H1 (cell line): ENCODE results near the gene PMEPA1. TPM values are rescaled to one million over a fixed set of nuclear protein-coding genes. Genes with fewer than 3 reads are reported as not detected.

ENCODE experiments used
- CTCF ChIA-PET: fragments of 300-600 bp; sonication (Branson Sonifier 250); formaldehyde crosslinking; loops from one replicate; lab custom pipeline; 2021; ENCODE audit not compliant: partially characterized antibody; lab: Charles Lee
- POLR2A ChIA-PET: fragments of 300-600 bp; sonication (Branson Sonifier 250); formaldehyde crosslinking; loops from one replicate; lab custom pipeline; 2021; ENCODE audit warnings: inconsistent platforms; ENCODE audit not compliant: partially characterized antibody; lab: Charles Lee
- DNase-seq, 2 experiments: peaks; one replicate each; pipeline versions ENCODE4 v3.0.0 to v3.0.0-alpha.2; 2010 to 2022; ENCODE audit warnings: low spot score in 2 of 2, low read depth in 1 of 2, mixed read lengths in 1 of 2
- FAIRE-seq: peaks from 2 replicates; lab custom pipeline; 2011; peaks lifted over from hg19 to GRCh38; lab: Jason Lieb, UNC
- H2AFZ ChIP-seq: 2 replicates; pipeline ENCODE4 v1.8.1; 2012; ENCODE audit warnings: low read length, inconsistent platforms
- H2AK5ac ChIP-seq: 2 replicates; pipeline ENCODE4 v1.6.1; 2013; ENCODE audit warnings: low read depth, low read length
- H2BK120ac ChIP-seq: replicated peaks from 2 replicates; pipeline ENCODE3; 2013; ENCODE audit warnings: low read depth, low read length, inconsistent platforms
- H2BK12ac ChIP-seq: 2 replicates; pipeline ENCODE4 v1.6.1; 2013; ENCODE audit warnings: low read depth, low read length
- H2BK15ac ChIP-seq: 2 replicates; pipeline ENCODE4 v1.6.1; 2013; ENCODE audit warnings: low read length
- H2BK20ac ChIP-seq: 2 replicates; pipeline ENCODE4 v1.6.1; 2013; ENCODE audit warnings: low read length
- H2BK5ac ChIP-seq: 2 replicates; pipeline ENCODE4 v1.6.1; 2013; ENCODE audit warnings: low read depth, low read length
- H3K14ac ChIP-seq: 2 replicates; pipeline ENCODE4 v1.6.1; 2013; ENCODE audit warnings: inconsistent platforms; ENCODE audit not compliant: insufficient read length
- H3K18ac ChIP-seq: 2 replicates; pipeline ENCODE4 v1.6.1; 2013; ENCODE audit warnings: low read length; ENCODE audit errors: extremely low read depth
- H3K23ac ChIP-seq: 2 replicates; pipeline ENCODE4 v1.6.1; 2013; ENCODE audit warnings: inconsistent platforms; ENCODE audit not compliant: insufficient read length
- H3K23me2 ChIP-seq: 2 replicates; pipeline ENCODE4 v1.6.1; 2013; ENCODE audit warnings: low read depth, low read length
- H3K27ac ChIP-seq: 2 replicates; pipeline ENCODE4 v1.6.1; 2011; ENCODE audit warnings: low read depth, low read length, inconsistent platforms
- H3K27me3 ChIP-seq, 4 experiments: replicated peaks in 1 of 4; 1 replicate in 1 of 4; 2 replicates in 3 of 4; pipeline versions ENCODE4 v1.6.1 to v1.8.1; 2011 to 2013; ENCODE audit warnings: low read length in 3 of 4, mild to moderate bottlenecking in 3 of 4, inconsistent platforms in 2 of 4, mixed read lengths in 2 of 4, moderate library complexity in 1 of 4; ENCODE audit not compliant: control insufficient read depth in 3 of 4, insufficient read depth in 3 of 4; ENCODE audit errors: extremely low read depth in 1 of 4
- H3K36me3 ChIP-seq, 4 experiments: 2 replicates each; pipeline versions ENCODE4 v1.6.1 to v1.8.1; 2011 to 2013; ENCODE audit warnings: mild to moderate bottlenecking in 4 of 4, low read length in 3 of 4, moderate library complexity in 2 of 4, control low read depth in 1 of 4, inconsistent platforms in 1 of 4; ENCODE audit not compliant: insufficient read depth in 4 of 4, control insufficient read depth in 2 of 4
- H3K4ac ChIP-seq: replicated peaks from 2 replicates; pipeline ENCODE3; 2013; ENCODE audit warnings: low read length, low read depth, mixed read lengths, inconsistent platforms; ENCODE audit not compliant: insufficient read length
- H3K4me1 ChIP-seq, 4 experiments: replicated peaks in 1 of 4; 1 replicate in 1 of 4; 2 replicates in 3 of 4; pipeline versions ENCODE4 v1.6.1 to v1.8.1; 2011 to 2013; ENCODE audit warnings: low read length in 3 of 4, inconsistent platforms in 2 of 4, mixed read lengths in 1 of 4; ENCODE audit not compliant: insufficient read depth in 4 of 4, control insufficient read depth in 3 of 4
- H3K4me2 ChIP-seq, 2 experiments: 2 replicates each; pipeline versions ENCODE4 v1.6.1 to v1.8.1; 2011 to 2013; ENCODE audit warnings: low read depth in 2 of 2, low read length in 2 of 2, control low read depth in 1 of 2, inconsistent platforms in 1 of 2, mild to moderate bottlenecking in 1 of 2; ENCODE audit not compliant: insufficient read depth in 1 of 2
- H3K4me3 ChIP-seq, 4 experiments: fragments of 200-600, 300-600 bp in 1 of 4; sonication (generic), shearing (Covaris generic), sonication (Bioruptor Twin) in 1 of 4; 2 replicates each; pipeline versions ENCODE4 v1.5.1 to v1.8.1; 2011 to 2016; ENCODE audit warnings: low read length in 4 of 4, low read depth in 3 of 4, control low read depth in 2 of 4, inconsistent platforms in 2 of 4, mild to moderate bottlenecking in 2 of 4, mixed read lengths in 1 of 4, moderate library complexity in 1 of 4; ENCODE audit not compliant: insufficient read depth in 2 of 4; ENCODE audit errors: extremely low read depth in 1 of 4
- H3K56ac ChIP-seq: replicated peaks from 2 replicates; pipeline ENCODE3; 2013; ENCODE audit warnings: low read depth, mild to moderate bottlenecking, mixed read lengths, low read length, inconsistent platforms; ENCODE audit not compliant: insufficient read length
- H3K79me1 ChIP-seq: 2 replicates; pipeline ENCODE4 v1.6.1; 2013; ENCODE audit warnings: low read depth, low read length, control low read depth
- H3K79me2 ChIP-seq, 2 experiments: 2 replicates each; pipeline versions ENCODE4 v1.6.1 to v1.8.1; 2012 to 2013; ENCODE audit warnings: low read length in 2 of 2, mild to moderate bottlenecking in 2 of 2, inconsistent platforms in 1 of 2; ENCODE audit not compliant: insufficient read depth in 2 of 2, control insufficient read depth in 1 of 2
- H3K9ac ChIP-seq, 4 experiments: replicated peaks in 1 of 4; 1 replicate in 1 of 4; 2 replicates in 3 of 4; pipeline versions ENCODE4 v1.6.1 to v1.8.1; 2011 to 2013; ENCODE audit warnings: low read depth in 3 of 4, low read length in 3 of 4, control low read depth in 2 of 4, mild to moderate bottlenecking in 2 of 4, moderate library complexity in 2 of 4, inconsistent platforms in 1 of 4; ENCODE audit errors: extremely low read depth in 1 of 4
- H3K9me3 ChIP-seq, 2 experiments: 2 replicates each; pipeline versions ENCODE4 v1.6.1 to v1.8.1; 2012 to 2013; ENCODE audit warnings: mild to moderate bottlenecking in 2 of 2, moderate library complexity in 2 of 2, control low read depth in 1 of 2, inconsistent platforms in 1 of 2, low read depth in 1 of 2, low read length in 1 of 2, mixed read lengths in 1 of 2; ENCODE audit not compliant: insufficient read depth in 2 of 2
- H4K20me1 ChIP-seq, 2 experiments: replicated peaks in 1 of 2; 2 replicates each; pipeline versions ENCODE3 to v1.8.1; 2011 to 2013; ENCODE audit warnings: inconsistent platforms in 2 of 2, low read length in 2 of 2, mild to moderate bottlenecking in 1 of 2; ENCODE audit not compliant: insufficient read depth in 2 of 2, control insufficient read depth in 1 of 2
- H4K5ac ChIP-seq: 2 replicates; pipeline ENCODE4 v1.6.1; 2013; ENCODE audit warnings: low read length, low read depth, mixed read lengths, inconsistent platforms; ENCODE audit not compliant: insufficient read length
- H4K8ac ChIP-seq: 2 replicates; pipeline ENCODE4 v1.8.0; 2013; ENCODE audit warnings: mild to moderate bottlenecking, moderate library complexity, low read length, inconsistent platforms; ENCODE audit not compliant: insufficient read depth; ENCODE audit errors: extremely low read depth
- H4K91ac ChIP-seq: replicated peaks from 2 replicates; pipeline ENCODE3; 2013; ENCODE audit warnings: low read length, mixed read lengths, inconsistent platforms; ENCODE audit not compliant: insufficient read length
- BRCA1 ChIP-seq: IDR thresholded peaks from 2 replicates; pipeline ENCODE4 v1.6.1; 2012; ENCODE audit warnings: low read depth, low read length, improper control_type of control experiment
- CBX5 ChIP-seq: fragments of 300-800, 300-1000 bp; sonication (generic); IDR thresholded peaks from 2 replicates; pipeline ENCODE4 v1.7.1; 2016; ENCODE audit warnings: antibody characterized with exemption, low read length, low read depth
- CBX8 ChIP-seq: fragments of 300-800, 300-1000 bp; sonication (generic); IDR thresholded peaks from 2 replicates; pipeline ENCODE4 v1.7.1; 2016; ENCODE audit warnings: low read depth, low read length, borderline replicate concordance
- CREB1 ChIP-seq: IDR thresholded peaks from 2 replicates; pipeline ENCODE4 v1.6.1; 2012; ENCODE audit warnings: inconsistent platforms
- EZH2 ChIP-seq: fragments of 200-600 bp; sonication (generic); IDR thresholded peaks from 2 replicates; pipeline ENCODE4 v1.7.1; 2012; ENCODE audit warnings: low read depth, mild to moderate bottlenecking, moderate library complexity, low read length, inconsistent platforms; ENCODE audit not compliant: severe bottlenecking
- GABPA ChIP-seq: IDR thresholded peaks from 2 replicates; pipeline ENCODE4 v1.6.1; 2011; ENCODE audit warnings: mild to moderate bottlenecking, low read length, moderate library complexity, borderline replicate concordance; ENCODE audit not compliant: insufficient read depth
- HDAC6 ChIP-seq: IDR thresholded peaks from one replicate; pipeline ENCODE4 v1.7.1; 2012; ENCODE audit warnings: low read depth, mild to moderate bottlenecking, inconsistent platforms, low read length, moderate library complexity
- JUND ChIP-seq: IDR thresholded peaks from 2 replicates; pipeline ENCODE4 v1.6.1; 2011; ENCODE audit warnings: mild to moderate bottlenecking, improper control_type of control experiment, low read length
- RXRA ChIP-seq: IDR thresholded peaks from 2 replicates; pipeline ENCODE4 v1.6.1; 2011; ENCODE audit warnings: low read depth, mild to moderate bottlenecking, low read length, moderate library complexity; ENCODE audit not compliant: insufficient read depth
- SRF ChIP-seq: IDR thresholded peaks from 2 replicates; pipeline ENCODE4 v1.6.1; 2011; ENCODE audit warnings: mild to moderate bottlenecking, low read depth, low read length, moderate library complexity
- SUZ12 ChIP-seq: fragments of 200-600 bp; sonication (generic); IDR thresholded peaks from 2 replicates; pipeline ENCODE4 v1.6.1; 2012; ENCODE audit warnings: mild to moderate bottlenecking, inconsistent platforms, low read length, moderate library complexity, mixed read lengths
- TAF1 ChIP-seq: IDR thresholded peaks from 2 replicates; pipeline ENCODE4 v1.6.1; 2011; ENCODE audit warnings: mild to moderate bottlenecking, low read depth, low read length
- YY1 ChIP-seq: IDR thresholded peaks from 2 replicates; pipeline ENCODE4 v1.6.1; 2011; ENCODE audit warnings: low read depth, mild to moderate bottlenecking, low read length
- WGBS, 2 experiments: shearing (Covaris generic) in 1 of 2; methylation state at CpG; one replicate each; pipeline versions ENCODE4 v1.1.6 to v1.1.7; 2013 to 2015; ENCODE audit warnings: low lambda C conversion rate in 2 of 2, mixed read lengths in 2 of 2, inconsistent platforms in 1 of 2, low coverage in 1 of 2, missing lambda C conversion rate in 1 of 2; ENCODE audit not compliant: insufficient replicate concordance in 2 of 2, insufficient coverage in 1 of 2, insufficient read length in 1 of 2; ENCODE audit errors: extremely low coverage in 1 of 2, missing lambda C conversion rate in 1 of 2; 5-methylcytosine and 5-hydroxymethylcytosine counted together
- polyA plus RNA-seq, 7 experiments: library from polyadenylated mRNA; depleted of rRNA in 3 of 7; stranded (reverse) in 5 of 7; unstranded in 2 of 7; fragments of >200 nt in 5 of 7; fragments of 200-250 nt in 2 of 7; gene quantifications; 1 replicate in 5 of 7; 2 replicates in 1 of 7; 4 replicates in 1 of 7; pipeline versions ENCODE4 v1.2.1 to v1.2.3, GENCODE V29; 2011 to 2013; ENCODE audit warnings: missing spikeins in 2 of 7, mixed read lengths in 2 of 7
- total RNA-seq: library from RNA; stranded (reverse); fragmentation: NEBNext Ultra II Directional; extraction: Animal tissue kit (Norgen Biotek cat#: 25700); gene quantifications from 2 replicates; pipeline ENCODE4 v1.2.1, GENCODE V29; 2021

The PMEPA1 gene
- total and polyA plus RNA-seq, 2 of the 8 experiments (the other 6 are each of a cell fraction or from before 2014, with no cell fraction given): 12.7 to 20.5 TPM

GRCh38 chr20:57609086-57609841 is 100.6 kb downstream of the PMEPA1 start:
- Histone ChIP-seq H4K5ac (no peak overlapping the region), H3K14ac (no peak overlapping the region), H3K27ac (no peak overlapping the region), H4K91ac (no peak overlapping the region), H3K9ac (no peak overlapping the region), H3K27me3 (no peaks in the 10 kb centered on the region), H3K79me1 (no peaks in the 10 kb centered on the region), H3K56ac (no peak overlapping the region), H4K8ac (peak overlapping the region; percentile 36; the same call in 1 of the 2 replicates), H2AFZ (0 out of 2 replicates have a peak overlapping the region, but pooled peaks have one; percentile 21), H3K18ac (no peak overlapping the region; the same call in 1 of the 2 replicates), H3K4me3 (no peak overlapping the region), H3K79me2 (no peaks in the 10 kb centered on the region), H3K23me2 (no peaks in the 10 kb centered on the region), H3K4me1 (peaks cover 0 to 1% (median 0%) of the 10 kb centered on the region in 4 experiments; a peak in 1 of 7 replicates), H3K36me3 (no peaks in the 10 kb centered on the region), H2AK5ac (no peak overlapping the region), H2BK12ac (no peak overlapping the region), H3K4me2 (no peak overlapping the region), H2BK120ac (no peak overlapping the region), H3K9me3 (no peaks in the 10 kb centered on the region), H2BK5ac (no peak overlapping the region), H3K4ac (no peak overlapping the region), H2BK15ac (0 out of 2 replicates have a peak overlapping the region, but pooled peaks have one; percentile 72), H2BK20ac (no peak overlapping the region), H4K20me1 (no peaks in the 10 kb centered on the region), H3K23ac (no peak overlapping the region)
- WGBS, 2 experiments: 81% methylated on average over 16 of the region's 16 CpGs; no CpG with 5 or more reads in 1 of the 2 experiments
- POLR2A ChIA-PET: interaction anchor here (1.6 kb wide), 1 partner anchor 101 kb away, joined by 3 read pairs; the partner anchor contains the start of gene PMEPA1
- no peak for DNase-seq
- CTCF ChIA-PET: interaction anchor here (1.0 to 3.8 kb wide), 9 partner anchors 8 to 488 kb away, joined by 3 to 23 read pairs (median 4); partner anchors contain the start of gene ZBP1
- no peak for FAIRE-seq
- no peak for TF ChIP-seq JUND
- TF ChIP-seq CREB1: no peak
- TF ChIP-seq EZH2: no peak
- no peak for TF ChIP-seq SUZ12
- no peak for TF ChIP-seq GABPA
- no peak for TF ChIP-seq BRCA1
- TF ChIP-seq YY1: no peak
- no peak for TF ChIP-seq CBX5
- TF ChIP-seq SRF: no peak
- TF ChIP-seq TAF1: no peak
- no peak for TF ChIP-seq HDAC6
- no peak for TF ChIP-seq RXRA
- no peak for TF ChIP-seq CBX8
